Measurements from ENCODE around the gene MTA2.
"Not testable (repeated sequence)": the region's sequence is repeated elsewhere in the genome, so short reads cannot be mapped to it uniquely, and the experiment has no call there.

MTA2 gene

GRCh38 chr11:62601372-62602140, at the start of gene MTA2:
Gene MTA2 (minus strand): TSS chr11:62601865. CDS start chr11:62601450, 415 bp downstream.
- peak; percentile 97 for DNase-seq

- not testable (repeated sequence) for DNase-seq
These were observed 48.6 kb upstream of the MTA2 start for GRCh38 chr11:62650283-62650682.

DNA sequence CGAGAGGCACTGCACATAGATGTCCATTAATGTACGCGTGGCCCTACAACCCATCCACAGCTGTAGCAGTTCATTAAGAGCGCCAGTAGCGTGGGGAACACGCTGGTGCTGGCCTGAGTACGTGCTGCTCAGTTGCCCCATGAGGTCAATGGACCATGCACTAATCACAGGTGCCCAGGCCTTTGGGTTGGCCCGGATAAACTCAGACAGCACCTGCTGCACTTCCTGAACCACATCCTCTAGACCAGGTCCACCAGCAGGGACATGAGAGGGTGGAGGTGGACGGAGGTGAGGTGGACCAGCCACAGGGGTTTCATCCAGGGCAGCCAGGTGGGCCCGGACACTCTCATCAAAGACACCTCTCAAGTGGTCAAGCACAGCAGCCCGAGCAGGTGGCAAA, 47.8 kb upstream of the MTA2 start:
- DNase-seq = no peak

DNA sequence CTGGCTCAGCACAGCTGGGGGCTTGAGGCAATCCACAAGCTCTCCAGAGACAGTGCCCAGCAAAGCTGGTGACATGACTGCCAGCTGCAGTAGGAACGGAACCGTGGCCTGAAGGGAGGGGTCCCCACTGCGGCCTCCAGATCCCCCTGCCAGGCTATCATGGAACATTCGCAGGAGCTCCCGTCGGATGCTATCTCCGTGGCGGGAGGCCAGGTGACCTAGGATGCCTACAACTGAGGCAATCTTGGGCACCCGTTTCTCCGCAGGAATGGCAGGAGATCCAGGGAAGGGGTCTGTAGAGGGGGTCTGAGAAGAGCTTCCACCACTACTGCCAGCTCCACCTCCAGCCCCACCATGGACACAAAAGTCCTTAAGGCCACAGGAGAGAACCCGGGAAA, 47.3 kb upstream of the MTA2 start:
- no peak for DNase-seq

DNA sequence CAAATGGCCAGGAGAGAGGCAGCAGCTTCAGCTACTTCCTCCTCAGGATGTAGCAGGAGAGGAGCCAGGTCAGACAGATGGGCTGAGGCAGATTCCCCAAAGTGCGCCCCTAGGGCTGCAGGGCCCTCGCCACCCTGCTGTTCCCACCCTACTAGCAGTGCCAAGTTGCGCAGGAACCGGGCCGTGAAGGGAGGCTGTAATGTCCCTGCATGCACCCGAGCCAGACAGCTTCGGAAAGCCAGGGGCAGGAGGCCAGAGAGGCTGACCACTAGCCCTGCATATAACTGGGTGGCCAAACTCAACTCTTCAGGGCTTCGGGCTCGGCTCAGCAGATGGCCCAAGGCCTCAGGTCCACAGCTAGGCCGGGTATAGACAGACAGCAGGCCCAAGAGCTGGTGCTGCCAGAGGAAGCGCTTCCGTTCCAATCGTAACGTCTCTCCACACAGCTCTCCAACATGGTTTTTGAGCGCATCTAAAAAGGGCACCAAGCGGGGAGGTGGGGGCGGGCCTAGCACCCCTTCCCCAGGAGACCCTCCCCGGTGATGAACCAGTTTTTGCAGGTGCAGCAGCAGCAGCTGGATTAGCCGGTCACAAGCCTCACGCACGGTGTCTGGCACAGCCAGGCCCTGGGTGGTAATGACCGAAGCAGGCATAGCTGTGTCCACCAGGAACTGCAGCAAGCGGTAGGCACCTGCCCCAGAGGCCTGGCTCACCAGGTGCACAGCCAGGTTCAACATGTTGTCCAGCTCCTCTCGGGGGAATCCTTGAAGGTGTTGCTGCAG, 46.7 kb upstream of the MTA2 start:
- DNase-seq = no peak

DNA sequence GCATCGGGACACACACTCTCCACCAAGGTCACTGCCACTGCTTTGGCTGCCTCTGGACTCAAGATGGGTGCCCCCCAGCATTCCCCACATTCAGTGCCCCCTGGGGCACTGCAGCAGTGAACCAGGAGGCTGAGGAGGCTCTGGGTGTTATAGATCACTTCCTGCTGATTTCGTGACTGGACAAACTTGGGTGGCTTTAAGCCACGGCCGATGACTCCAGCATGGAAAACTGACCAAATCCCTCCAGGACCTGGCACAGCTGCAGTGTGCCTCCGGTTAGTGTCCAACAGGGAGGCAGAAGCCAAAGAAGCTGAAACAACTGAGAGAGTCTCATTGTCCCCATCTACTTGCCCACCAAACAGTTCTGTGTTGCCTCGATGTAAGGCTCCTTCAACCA, 45.9 kb upstream of the MTA2 start:
- DNase-seq = no peak

GRCh38 chr11:62646825-62647608, 45.4 kb upstream of the MTA2 start:
- DNase-seq = no peak

- DNase-seq = peak; percentile 94
These were observed 44.5 kb upstream of the MTA2 start, which contains the start of gene GANAB for GRCh38 chr11:62645946-62646824. Gene GANAB (minus strand): TSS chr11:62646613. CDS start chr11:62646599, 14 bp downstream.

DNA sequence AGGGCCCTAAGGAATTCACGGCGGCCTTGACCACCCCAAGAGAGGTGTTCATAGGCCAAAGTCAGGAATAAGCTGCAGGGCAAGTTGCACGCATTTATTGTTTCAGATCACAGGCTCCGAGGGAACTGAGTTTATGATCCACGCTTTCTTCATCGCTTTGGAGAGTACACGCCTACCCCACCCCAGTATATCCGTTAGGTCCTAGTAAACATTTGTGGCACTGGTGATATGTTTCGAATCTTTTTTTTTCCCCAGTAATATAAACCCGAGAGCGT, 43.9 kb upstream of the MTA2 start:
- no peak for DNase-seq

DNA sequence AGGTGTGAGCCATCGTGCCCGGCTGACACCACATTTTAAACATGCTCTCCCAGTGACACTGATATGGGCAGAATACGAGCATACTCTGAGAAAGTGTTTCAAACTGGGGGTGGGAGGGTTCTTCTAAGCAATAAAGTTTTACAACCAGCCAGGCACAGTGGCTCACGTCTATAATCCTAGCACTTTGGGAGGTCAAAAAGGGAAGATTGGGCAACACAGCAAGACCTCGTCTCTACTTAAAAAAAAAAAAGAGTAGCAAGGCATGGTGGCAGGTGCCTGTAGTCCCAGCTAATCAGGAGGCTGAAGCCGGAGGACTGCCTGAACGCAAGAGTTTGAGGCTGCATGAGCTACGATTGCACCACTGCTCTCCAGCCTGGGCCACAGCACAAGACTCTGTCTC, 42.6 kb upstream of the MTA2 start:
- no peak for DNase-seq

DNA sequence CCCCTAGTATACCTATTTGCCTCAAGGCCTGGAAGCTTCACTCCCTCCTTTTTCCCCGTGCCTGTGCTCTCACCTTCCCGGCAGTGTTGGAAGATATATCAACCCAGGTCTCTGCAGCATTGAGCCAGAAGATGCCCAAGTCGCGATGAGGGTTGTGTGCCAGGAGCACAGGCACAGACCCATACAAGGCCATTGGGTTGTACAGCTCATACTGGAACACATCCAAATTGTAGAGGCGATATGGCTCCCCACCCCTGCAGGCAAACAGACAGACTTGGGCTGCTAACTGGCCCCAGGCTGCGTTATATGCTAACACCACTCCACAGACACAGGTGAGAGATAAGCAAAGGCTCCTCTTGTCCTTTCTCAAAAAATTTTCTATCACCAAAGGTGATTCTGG, 30.8 kb upstream of the MTA2 start:
- no peak for DNase-seq

GRCh38 chr11:62627713-62628112, 26.0 kb upstream of the MTA2 start:
- DNase-seq = no peak

DNA sequence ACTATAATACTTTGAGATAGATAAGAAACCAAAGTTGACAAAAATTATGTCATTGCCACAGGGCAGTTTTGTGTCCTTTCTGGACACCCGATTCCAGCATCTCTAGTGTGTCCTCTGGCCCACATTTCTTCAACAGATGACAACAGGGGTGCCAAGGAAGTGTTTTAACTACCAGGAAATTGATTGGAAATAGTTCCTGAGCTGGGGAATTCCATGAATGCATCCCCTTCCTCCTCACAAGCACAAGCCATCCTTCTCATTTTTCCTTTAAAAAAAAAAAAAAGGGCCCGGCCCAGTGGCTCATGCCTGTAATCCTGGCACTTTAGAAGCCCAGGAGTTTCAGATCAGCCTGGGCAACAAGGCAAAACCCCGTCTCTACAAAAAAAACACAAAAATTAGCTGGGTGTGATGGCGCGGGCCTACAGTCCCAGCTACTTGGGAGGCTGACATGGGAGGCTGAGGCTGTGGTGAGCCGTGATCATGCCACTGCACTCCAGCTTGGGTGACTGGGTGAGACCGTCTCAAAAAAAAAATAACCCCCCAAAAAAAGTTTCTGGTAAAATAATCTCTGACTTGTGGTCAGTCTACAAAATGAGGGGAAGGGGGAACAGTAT, 20.9 kb upstream of the MTA2 start:
- no peak for DNase-seq

DNA sequence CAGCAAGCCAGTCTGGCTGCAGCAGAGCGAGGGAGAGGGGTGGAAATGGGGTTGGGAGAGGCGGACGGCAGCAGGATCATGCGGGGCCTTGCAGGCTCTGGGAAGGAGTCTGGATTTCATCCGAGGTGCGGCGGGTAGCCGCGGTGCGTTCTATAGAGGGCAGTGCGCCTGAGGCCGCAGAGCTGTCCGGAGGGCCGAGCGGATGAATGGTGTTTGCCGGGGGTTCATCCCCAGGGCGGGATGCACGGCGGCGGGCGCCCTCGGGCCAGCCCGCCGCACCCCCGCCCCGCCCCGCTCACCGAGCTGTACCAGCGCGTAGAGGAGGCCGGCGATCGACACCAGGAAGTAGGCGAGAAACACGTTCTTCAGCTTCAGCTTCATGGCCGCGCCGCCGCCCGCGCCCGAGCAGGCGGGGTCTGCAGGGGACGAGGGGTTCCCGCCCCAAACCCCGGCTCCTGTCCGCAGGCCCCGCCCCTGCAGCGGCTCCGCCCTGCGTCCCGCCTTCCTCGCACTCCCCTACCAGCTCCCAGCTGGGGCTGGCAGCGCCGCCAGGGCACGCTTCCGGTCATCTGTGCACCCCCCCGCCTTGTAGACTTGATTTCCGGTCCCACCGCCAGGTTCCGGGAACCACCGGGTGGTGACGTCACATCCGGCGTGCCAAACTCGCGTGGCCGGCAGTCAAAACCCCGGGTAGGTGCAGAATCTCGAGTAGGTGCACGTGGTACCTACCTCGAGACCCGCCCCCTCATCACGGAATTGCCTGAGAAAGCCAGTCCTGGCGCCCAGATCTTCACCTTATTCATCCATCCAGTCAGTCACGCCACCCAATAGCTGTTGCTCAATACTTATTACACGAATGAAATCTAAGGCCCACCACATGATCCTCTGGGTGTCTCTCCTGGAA, 20.2 kb upstream of the MTA2 start, which contains the start of gene B3GAT3:
Gene B3GAT3 (minus strand): TSS at position 420 of the 904 bp plus-strand sequence. CDS start 39 bp downstream, at position 381.
- peak; percentile 99 for DNase-seq

DNA sequence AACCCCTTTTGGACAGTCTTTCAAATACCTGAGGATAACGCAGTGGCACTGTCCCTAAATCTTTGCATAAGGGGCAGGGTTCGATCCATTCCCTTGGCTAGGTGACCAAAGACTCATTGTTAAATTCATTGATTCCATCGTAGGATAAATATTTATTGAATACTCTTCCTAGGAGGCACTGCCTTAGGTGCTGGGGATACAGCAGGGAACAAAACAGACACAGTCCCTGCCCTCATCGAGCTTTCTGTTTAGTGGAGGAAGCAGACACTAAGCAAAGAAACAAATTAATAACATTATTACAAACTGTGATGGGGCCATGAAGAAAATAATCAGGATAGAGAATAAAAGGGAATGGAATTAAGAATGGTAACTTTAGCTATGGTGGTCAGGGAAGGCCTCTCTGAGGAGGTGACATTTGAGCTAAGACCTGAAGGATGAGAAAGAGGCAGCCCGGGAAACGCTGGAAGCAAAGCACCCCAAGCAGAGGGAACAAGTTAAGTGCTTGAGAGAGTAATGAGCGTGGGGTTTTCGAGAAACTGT, 19.4 kb upstream of the MTA2 start:
- no peak for DNase-seq

DNA sequence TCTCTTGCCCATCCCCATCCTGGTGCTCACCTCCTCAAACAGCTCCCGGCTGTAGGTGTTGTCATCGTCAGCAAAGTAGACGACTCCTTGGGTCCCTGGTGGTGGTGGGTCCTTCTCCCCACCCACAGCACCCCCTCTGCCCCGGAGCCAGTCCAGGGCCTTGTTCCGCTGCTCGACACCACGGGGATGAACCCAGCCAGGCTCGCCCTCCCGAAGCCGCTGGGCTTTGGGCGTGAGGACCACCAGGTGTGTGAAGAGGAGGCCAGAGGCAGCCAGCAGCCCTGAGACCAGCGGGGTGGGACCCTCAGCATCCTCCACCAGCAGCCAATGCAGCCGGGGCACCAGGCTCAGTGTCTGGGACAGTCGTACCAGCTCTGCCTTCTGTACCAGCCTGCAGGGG, 15.3 kb upstream of the MTA2 start:
- DNase-seq = not testable (repeated sequence)

DNA sequence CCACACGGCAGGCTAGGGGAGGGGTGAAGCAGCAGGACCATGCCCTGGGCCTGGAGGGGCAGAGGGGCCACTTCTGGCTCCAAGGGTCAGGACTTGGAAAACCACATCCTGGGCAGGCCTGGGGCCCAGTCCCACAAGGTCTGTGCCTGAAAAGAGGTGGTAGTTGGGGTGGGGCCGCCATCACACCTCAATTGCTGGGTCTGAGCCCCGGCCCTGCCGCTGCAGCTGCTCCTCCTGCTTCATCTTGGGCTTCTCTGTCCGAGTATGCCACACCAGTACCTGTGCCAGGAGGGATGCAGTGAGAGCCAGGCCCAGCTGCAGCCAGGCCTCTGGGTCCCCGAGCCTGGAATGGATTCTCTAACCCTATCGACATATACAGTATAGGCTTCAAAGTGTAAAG, 13.9 kb upstream of the MTA2 start:
- DNase-seq = no peak

GRCh38 chr11:62614275-62614674, 12.6 kb upstream of the MTA2 start:
- no peak for DNase-seq

DNA sequence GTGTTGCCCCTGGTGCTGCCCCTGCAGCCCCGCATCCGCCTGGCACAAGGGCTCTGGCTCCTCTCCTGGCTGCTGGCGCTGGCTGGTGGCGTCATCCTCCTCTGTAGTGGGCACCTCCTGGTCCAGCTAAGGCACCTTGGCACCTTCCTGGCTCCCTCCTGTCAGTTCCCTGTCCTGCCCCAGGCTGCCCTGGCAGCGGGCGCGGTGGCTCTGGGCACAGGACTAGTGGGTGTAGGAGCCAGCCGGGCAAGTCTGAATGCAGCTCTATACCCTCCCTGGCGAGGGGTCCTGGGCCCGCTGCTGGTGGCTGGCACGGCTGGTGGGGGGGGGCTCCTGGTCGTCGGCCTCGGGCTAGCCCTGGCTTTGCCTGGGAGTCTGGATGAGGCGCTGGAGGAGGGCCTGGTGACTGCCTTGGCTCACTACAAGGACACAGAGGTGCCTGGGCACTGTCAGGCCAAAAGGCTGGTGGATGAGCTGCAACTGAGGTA, 11.7 kb upstream of the MTA2 start:
- no peak for DNase-seq
